IPS-15b (cell line): Measurements from ENCODE around the gene RAB11FIP3.

Experiments used
- H3K27me3 ChIP-seq: one replicate; pipeline ENCODE4 v1.6.1; 2013; ENCODE audit warnings: low read length; ENCODE audit not compliant: control insufficient read depth, insufficient read depth
- H3K36me3 ChIP-seq: one replicate; pipeline ENCODE4 v1.6.1; 2013; ENCODE audit warnings: low read length; ENCODE audit not compliant: control insufficient read depth, insufficient read depth
- H3K4me1 ChIP-seq: one replicate; pipeline ENCODE4 v1.6.1; 2013; ENCODE audit warnings: mild to moderate bottlenecking, low read length; ENCODE audit not compliant: control insufficient read depth, insufficient read depth
- H3K4me3 ChIP-seq: one replicate; pipeline ENCODE4 v1.5.1; 2013; ENCODE audit warnings: low read depth, low read length
- H3K9ac ChIP-seq: one replicate; pipeline ENCODE4 v1.6.1; 2013; ENCODE audit warnings: low read depth, mild to moderate bottlenecking, low read length
- H3K9me3 ChIP-seq: one replicate; pipeline ENCODE4 v1.6.1; 2013; ENCODE audit warnings: mild to moderate bottlenecking, low read length; ENCODE audit not compliant: control insufficient read depth, insufficient read depth

The RAB11FIP3 gene

GRCh38 chr16:508884-509736 lies 83.7 kb downstream of the RAB11FIP3 start:
- H3K9ac ChIP-seq: no peak overlapping the region
- H3K27me3 ChIP-seq: no peaks in the 10 kb centered on the region
- peaks cover 6% of the 10 kb centered on the region for H3K36me3 ChIP-seq
- no peak overlapping the region for H3K4me3 ChIP-seq
- no peaks in the 10 kb centered on the region for H3K9me3 ChIP-seq
- no peaks in the 10 kb centered on the region for H3K4me1 ChIP-seq

GRCh38 chr16:510066-510825 lies 84.8 kb downstream of the RAB11FIP3 start:
- Histone ChIP-seq H3K4me3 (no peak overlapping the region), H3K27me3 (no peaks in the 10 kb centered on the region), H3K9ac (no peak overlapping the region), H3K36me3 (peaks cover 6% of the 10 kb centered on the region), H3K9me3 (no peaks in the 10 kb centered on the region), H3K4me1 (no peaks in the 10 kb centered on the region)

DNA sequence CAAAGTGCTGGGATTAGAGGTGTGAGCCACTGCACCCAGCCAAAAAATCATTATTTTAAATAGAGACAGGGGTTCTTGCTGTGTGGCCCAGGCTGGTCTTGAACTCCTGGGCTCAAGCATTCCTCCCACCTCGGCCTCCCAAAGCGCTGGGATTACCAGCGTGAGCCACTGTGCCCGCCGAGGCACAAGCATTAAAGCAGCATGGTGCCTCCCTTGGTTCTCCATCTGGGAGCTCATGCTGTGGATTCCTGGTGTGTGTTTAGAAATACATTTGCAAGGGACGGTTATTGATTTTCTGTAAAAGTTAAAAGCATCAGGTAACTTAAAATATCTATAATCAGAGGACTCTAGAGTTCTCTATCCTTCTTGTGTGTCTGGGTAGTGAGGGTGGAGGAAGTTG lies 87.4 kb downstream of the RAB11FIP3 start:
- Histone ChIP-seq H3K9me3 (no peaks in the 10 kb centered on the region), H3K9ac (no peak overlapping the region), H3K36me3 (peaks cover 3% of the 10 kb centered on the region)

DNA sequence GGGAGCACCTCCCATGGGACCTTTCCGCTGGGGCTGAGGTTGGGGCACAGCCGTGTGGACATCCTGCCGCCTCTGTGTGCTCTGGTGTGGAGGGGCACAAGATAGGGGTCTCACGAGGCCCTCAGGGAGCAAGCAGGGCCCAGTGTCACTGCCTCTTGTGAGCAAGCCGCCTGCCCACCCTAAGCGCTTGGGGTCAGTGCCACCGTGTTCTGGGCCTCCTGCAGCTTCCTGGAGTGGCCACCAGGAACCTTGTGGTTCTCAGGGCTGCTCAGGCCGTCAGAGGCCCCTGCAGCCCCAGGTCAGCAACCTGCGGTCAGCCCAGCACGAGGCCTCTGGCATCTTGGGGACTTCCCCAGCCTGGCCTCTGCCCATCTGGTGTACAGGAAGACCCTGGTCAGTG lies 88.5 kb downstream of the RAB11FIP3 start:
- H3K9ac ChIP-seq: no peak overlapping the region
- peaks cover 7% of the 10 kb centered on the region for H3K36me3 ChIP-seq
- no peaks in the 10 kb centered on the region for H3K9me3 ChIP-seq
- no peak overlapping the region for H3K4me3 ChIP-seq
- H3K27me3 ChIP-seq: no peaks in the 10 kb centered on the region
- no peaks in the 10 kb centered on the region for H3K4me1 ChIP-seq

More for the DNA sequence above, 87.4 kb downstream of the RAB11FIP3 start:
- Histone ChIP-seq H3K27me3 (no peaks in the 10 kb centered on the region), H3K4me3 (no peak overlapping the region), H3K4me1 (no peaks in the 10 kb centered on the region)

GRCh38 chr16:515175-515938 lies 89.9 kb downstream of the RAB11FIP3 start:
- no peak overlapping the region for H3K9ac ChIP-seq
- no peaks in the 10 kb centered on the region for H3K9me3 ChIP-seq
- H3K27me3 ChIP-seq: no peaks in the 10 kb centered on the region
- no peak overlapping the region for H3K4me3 ChIP-seq
- H3K4me1 ChIP-seq: no peaks in the 10 kb centered on the region
- H3K36me3 ChIP-seq: peaks cover 14% of the 10 kb centered on the region

GRCh38 chr16:515939-516226 lies 90.4 kb downstream of the RAB11FIP3 start:
- Histone ChIP-seq H3K4me1 (no peaks in the 10 kb centered on the region), H3K9me3 (no peaks in the 10 kb centered on the region), H3K4me3 (no peak overlapping the region), H3K36me3 (peaks cover 17% of the 10 kb centered on the region), H3K9ac (no peak overlapping the region), H3K27me3 (no peaks in the 10 kb centered on the region)

GRCh38 chr16:516301-516700 lies 90.9 kb downstream of the RAB11FIP3 start:
- H3K36me3 ChIP-seq: peaks cover 19% of the 10 kb centered on the region
- no peak overlapping the region for H3K9ac ChIP-seq
- H3K4me3 ChIP-seq: no peak overlapping the region
- H3K27me3 ChIP-seq: no peaks in the 10 kb centered on the region
- H3K9me3 ChIP-seq: no peaks in the 10 kb centered on the region
- H3K4me1 ChIP-seq: no peaks in the 10 kb centered on the region

DNA sequence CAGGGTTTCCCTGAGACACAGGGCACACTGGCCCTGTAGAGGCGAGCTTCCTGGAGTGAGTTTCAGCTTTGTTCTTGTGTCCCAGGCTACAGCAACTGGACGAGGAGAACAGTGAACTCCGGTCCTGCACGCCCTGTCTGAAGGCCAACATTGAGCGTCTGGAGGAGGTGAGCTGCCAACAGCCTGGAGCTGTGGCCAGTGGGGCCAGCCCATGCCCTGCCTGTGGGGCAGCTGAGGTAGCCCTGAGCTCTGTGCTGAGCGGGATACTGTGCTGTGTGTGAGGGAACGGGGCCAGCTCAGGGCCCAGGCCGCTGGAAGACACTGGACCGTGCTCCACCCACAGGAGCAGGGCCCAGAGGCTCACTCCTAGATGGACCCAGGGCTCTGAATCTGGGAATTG lies 93.4 kb downstream of the RAB11FIP3 start:
- no peaks in the 10 kb centered on the region for H3K4me1 ChIP-seq
- H3K27me3 ChIP-seq: no peaks in the 10 kb centered on the region
- H3K36me3 ChIP-seq: peaks cover 21% of the 10 kb centered on the region
- no peaks in the 10 kb centered on the region for H3K9me3 ChIP-seq
- H3K9ac ChIP-seq: no peak overlapping the region
- no peak overlapping the region for H3K4me3 ChIP-seq

DNA sequence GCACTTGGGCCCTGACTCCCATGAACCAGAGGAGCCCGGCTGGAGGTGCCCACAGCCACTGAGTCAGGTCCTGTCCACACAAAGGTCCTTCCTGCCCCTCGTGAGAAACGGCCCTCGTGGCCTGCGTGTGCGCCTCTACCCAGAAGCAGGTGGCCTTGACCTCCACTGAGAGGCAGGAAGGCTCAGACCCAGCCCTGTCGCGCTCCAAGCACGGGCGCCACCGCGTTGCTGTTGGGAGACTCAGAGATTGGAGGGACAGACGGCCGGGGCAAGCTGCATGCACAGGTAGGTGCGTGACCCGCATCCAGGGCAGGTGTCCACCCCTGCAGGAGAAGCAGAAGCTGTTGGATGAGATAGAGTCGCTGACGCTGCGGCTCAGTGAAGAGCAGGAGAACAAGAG lies 94.0 kb downstream of the RAB11FIP3 start:
- Histone ChIP-seq H3K9me3 (no peaks in the 10 kb centered on the region), H3K27me3 (no peaks in the 10 kb centered on the region), H3K4me1 (no peaks in the 10 kb centered on the region), H3K36me3 (peaks cover 21% of the 10 kb centered on the region), H3K4me3 (no peak overlapping the region), H3K9ac (no peak overlapping the region)

- H3K9ac ChIP-seq: no peak overlapping the region
- peaks cover 21% of the 10 kb centered on the region for H3K36me3 ChIP-seq
- H3K4me3 ChIP-seq: no peak overlapping the region
- H3K27me3 ChIP-seq: no peaks in the 10 kb centered on the region
- H3K9me3 ChIP-seq: no peaks in the 10 kb centered on the region
- no peaks in the 10 kb centered on the region for H3K4me1 ChIP-seq
These were observed 94.6 kb downstream of the RAB11FIP3 start for GRCh38 chr16:519841-520687.

GRCh38 chr16:520847-521246 lies 95.4 kb downstream of the RAB11FIP3 start:
- no peaks in the 10 kb centered on the region for H3K4me1 ChIP-seq
- peaks cover 19% of the 10 kb centered on the region for H3K36me3 ChIP-seq
- H3K9me3 ChIP-seq: no peaks in the 10 kb centered on the region
- H3K27me3 ChIP-seq: no peaks in the 10 kb centered on the region
- no peak overlapping the region for H3K4me3 ChIP-seq
- H3K9ac ChIP-seq: no peak overlapping the region
